ENCODE results near the gene TANK.
A peak's percentile ranks its signal among the peaks of the same experiment; 100 is the strongest.

TANK gene

DNA sequence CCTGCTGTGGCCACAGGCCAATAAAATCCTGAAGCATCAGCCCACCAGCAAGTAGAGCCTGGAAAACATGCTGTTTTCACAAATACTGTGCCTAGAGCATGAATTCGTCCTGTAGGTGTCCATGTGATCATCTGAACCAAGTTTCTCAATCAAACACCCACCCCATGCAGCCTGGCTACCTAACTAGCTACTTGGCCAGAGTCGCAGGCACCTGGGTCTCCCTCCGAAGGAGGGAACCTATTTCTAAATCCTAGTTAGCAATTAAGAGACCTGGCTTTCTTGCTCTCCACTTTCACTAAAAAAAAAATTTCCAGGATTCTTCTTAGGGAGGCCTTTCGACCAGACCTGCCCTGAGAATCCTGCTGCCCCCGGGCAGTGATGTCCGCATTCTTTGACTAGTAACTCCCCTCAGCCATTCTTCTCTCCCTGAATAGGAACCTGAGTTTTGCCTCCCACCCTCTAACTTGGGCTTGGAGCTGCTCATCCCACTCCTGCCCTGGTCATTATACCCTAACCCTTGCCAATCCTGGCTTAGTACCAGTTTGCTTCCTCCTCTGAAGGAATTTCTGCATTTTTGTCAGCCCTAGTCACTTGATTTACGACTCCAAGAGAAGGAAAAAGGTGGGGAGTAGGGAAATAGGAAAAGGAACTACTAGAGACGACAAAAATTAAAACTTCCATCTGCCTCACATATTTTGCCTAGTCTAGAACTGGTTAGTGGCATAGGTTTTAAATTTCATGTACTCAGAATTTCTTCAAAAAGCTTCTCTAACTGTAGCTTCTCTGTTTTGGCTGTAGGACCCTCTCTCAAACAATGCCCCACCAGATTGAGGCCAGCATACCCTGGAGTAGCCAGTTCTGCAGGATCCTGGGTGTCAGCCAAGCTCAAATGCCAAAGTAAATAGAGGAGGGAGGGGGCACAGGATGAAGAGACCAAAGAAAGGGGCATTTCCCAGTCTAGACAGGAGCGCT, 25.4 kb upstream of the TANK start:
- DNase-seq, result no peak

DNA sequence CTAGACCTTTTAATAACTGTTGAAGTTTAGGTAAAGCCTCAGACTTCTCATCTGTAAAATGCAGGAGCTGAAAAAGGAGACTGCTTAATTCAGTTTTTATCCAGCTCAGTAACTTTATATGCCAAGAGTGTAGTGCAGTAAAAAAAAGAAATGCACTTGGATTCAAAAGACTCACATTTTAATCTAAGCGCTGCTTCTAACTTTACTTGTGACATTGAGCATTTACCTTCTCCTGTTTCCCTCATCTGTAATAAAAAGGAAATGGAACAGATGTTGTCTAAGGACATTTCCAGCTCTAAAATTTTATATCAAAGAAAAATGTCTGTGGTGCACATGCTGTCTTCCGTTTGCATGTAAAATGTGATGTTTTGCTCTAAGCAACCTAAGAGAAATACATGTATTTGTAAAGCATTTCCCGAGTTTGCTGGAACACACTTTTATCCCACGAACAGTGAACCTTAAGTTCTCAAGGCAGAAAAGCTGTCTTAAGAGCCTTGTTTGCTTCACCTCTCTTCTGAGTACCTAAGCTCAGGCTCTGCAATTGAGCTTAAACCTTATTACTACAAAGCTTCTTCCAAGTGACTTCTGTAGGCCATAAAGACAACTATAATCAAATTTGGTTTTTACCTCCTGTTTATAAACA, 24.2 kb upstream of the TANK start:
- no peak for DNase-seq

DNA sequence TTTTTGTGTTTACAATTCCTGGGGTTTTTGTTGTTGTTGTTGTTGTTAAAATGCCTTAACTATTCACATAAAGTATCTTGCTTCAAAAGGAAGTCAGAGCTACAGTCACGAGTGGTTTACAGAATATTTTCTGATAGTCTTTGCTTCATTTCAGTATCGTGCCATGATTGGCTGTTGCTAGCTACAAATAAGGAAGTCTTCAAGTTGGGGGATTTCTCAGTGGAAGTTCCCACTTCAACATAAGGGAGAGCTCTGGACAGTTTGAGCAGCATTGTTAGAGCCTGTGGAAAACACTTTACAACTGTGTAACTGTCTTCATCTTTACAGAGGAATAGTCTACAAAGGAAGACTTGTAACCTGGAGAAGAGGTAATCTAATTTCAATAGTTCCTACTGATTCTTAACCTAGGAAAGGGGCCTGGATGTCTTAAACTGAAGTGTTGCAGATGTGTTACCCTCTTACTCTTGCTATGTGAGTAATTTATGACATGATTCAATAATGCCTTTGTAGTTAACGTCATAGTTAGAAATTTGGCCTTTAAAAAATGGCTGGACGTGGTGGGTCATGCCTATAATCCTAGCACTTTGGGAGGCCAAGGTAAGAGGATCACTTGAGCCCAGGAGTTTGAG, 23.4 kb upstream of the TANK start:
- peak; percentile 37 for DNase-seq

DNA sequence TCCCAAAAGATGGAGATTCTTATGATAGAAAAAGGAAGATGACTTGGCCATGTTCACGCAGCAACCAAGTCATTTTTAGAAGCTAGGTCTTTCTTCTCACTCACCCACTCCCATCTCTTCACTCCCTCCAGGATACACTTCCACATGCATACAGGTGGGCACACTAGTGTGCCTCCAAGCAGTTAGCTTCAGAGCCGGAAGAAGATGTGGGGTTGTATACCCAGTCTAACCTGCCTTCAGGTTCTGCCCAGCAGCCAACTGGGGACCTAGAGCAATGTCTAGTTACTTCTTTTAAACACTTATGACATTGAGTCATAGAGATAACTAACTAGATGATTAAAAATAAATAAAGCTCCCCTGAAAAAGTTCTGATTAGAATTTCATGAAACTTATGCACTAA, 21.8 kb upstream of the TANK start:
- no peak for DNase-seq

DNA sequence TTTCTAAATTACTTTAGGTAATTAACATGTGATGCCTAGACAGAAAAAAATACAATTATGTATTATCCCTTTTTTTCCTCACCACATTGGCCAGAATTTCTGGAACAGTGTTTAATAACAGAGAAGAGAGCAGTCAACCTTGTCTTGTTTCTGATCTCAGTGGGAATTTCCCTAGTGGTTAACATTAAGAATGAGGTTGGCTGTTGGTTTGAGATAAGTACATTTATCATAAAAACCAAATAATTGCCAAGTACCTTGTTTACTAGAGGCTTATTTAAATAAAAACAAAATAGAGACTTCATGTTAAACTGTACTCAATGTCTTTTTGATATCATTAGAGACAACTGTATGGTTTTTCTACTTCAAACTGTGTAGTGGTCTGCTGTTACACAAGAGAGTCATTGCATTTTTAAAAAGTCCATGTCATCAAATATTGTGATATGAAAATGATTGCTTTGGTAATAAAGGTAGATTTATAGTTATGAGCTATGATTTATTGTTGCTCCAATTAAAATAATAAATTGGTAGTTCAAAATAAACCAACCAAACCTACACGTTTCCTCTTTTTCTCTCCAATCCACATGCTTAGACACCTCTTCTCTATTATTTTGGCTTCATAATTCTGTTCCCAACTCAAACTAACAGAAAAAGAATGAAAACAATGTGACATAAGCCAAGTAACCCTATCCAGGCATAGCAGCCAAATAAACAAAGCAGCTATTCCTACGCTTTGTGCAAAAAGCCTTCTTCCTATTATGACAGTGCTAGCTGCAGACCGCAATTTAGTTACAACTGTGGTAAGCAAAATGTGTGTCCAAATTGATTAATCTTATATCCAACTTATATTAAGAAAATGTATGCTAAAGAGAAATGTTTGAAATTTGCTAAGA, 20.9 kb upstream of the TANK start:
- no peak for DNase-seq

DNA sequence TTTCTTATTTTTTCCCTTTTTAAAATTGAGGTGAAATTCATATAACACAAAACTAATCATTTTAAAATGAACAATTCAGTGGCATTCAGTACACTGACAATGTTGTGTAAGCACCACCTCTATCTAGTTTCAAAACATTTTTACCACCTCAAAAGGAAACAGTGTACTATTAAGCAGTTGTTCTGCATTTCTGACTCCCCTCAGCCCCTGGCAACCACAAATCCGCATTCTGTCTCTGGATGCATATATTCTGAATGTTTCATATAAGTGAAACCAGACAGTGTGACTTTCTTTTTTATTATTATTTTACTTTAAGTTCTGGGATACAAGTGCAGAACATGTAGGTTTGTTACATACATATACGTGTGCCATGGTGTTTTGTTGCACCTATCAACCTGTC, 19.2 kb upstream of the TANK start:
- no peak for DNase-seq

DNA sequence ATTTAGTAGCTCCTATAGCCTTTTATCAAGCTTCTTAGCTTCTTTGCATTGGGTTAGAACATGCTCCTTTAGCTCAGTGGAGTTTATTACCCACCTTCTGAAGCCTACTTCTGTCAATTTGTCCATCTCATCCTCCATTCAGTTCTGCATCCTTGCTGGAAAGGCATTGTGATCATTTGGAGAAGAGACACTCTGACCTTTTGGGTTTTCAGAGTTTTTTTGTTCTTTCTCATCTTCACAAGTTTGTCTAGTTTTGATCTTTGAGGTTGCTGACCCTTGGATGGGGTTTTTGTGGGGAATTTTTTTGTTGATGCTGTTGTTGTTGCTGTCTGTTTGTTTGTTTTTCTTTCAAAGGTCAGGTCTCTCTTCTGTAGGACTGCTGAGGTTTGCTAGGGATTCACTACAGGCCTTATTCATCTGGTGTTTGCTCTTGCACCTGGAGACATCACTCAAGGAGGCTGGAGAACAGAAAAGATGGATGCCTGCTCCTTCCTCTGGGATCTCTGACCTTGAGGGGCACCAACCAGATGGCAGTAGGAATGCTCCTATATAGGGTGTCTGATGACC, 13.9 kb upstream of the TANK start:
- no peak for DNase-seq

DNA sequence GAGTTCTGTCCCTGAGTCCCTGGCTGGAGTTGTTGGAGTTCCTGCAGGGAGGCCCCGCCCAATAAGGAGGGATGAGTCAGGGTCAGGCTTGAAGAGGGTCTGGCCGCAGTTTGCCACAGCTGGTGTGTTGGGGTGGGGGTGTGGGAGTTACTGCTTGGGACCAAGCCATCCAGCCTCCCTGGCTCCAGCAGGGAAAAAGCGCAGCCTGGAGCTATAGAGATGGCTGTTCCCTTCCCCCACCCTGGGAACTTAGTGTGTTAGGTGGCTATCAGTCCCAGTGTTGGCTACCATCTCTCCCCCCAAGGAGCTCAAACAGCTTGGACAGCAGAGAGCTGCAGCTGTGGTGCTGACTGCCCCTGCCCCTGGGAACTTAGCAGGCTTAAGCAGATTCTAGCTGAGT, 13.2 kb upstream of the TANK start:
- no peak for DNase-seq

DNA sequence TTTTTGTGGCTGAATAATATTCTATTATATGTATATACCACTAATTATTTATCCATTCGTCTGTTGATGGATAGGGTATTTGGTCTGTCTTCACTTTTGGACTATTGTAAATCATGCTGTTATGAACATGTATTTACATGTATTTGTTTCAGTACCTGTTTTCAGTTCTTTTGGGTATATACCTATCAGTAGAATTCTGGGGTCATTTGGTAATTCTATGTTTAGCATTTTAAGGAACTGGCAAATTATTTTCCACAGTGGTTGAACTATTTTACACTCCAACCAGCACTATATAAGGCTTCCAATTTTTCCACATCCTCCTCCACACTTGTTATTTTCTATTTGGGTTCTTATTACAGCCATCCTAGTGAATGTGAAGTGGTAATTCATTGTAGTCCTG, 12.4 kb upstream of the TANK start:
- DNase-seq, result no peak

DNA sequence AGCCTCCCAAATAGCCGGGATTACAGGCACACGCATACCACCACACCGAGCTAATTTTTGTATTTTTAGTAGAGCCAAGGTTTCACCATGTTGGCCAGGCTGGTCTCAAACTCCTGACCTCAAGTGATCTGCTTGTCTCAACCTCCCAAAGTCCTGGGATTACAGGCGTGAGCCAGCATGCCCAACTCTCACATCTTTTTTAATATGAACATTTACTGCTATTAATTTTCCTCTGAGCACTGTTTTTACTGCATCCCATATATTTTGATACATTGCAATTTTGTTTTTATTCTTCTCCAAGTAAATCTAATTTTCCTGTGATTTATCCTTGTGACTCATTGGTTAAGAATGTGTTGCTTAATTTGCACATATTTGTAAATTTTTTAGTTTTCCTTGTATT, 9.5 kb upstream of the TANK start:
- no peak for DNase-seq

DNA sequence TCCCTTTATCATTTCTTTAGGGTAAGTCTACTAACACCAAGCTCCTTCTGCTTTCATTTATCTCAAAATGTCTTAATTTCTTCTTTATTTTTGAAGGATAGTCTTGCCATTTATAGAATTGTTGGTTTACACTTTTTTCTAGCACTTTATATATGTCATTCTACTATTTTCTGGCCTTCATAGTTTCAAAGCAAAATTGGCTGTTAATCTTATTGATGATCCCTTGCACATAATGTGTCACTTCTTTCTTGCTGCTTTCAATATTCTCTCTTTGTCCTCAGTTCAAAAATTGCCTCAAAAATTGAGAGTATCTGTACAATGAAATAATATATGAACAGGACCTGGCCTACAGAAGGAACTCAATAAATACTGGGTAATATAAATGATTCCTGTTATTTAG, 7.9 kb upstream of the TANK start:
- DNase-seq, result no peak

DNA sequence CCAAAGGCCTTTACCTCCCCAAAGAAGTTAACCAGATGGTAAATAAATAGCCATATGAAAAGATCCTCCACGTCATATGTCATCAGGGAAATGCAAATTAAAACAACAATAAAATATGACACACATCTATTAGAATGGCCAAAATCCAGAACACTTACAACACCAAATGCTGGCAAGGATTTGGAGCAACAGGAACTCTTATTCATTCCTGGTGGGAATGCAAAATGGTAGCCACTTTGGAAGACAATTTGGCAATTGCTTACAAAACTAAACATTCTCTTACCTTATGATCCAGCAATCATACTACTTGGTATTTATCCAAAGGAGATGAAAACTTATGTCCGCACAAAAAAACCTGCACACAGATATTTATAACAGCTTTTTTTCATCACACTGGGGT, 1.3 kb upstream of the TANK start:
- DNase-seq, result no peak

DNA sequence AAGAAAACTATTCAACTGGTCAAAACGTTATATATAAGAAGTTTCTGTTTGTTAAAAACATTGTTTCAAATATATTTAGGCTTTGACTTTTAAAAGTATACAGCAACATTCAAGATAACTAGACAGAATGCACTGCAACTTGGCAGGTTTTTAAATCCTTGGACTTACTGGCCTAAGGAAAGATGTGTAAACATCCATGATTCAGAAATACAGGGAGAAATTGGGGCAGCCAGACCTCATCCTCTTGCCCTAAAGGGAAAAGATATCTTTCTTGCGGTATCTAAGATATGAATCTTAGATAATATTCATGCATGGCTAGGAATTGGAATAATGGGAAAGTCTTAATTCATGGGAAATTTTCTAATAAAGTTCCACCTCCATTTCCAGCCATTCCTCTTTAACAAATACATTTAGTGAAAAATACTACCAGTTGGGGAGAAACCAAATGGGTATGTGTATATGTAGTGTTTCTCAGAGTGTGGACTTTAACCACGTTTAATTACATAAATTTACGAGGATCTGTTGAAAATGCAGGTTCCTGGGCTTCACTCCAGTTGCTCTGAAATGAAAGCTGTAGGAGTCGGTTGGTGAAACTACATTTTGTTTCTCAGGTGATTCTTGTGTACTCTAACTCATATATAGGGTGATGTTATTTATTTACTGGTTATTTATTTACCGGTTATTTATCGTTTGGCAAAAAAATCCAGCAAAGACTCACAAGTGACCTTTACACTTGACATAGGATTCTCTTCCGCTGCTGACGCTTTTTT, 587 bp upstream of the TANK start:
- no peak for DNase-seq

DNA sequence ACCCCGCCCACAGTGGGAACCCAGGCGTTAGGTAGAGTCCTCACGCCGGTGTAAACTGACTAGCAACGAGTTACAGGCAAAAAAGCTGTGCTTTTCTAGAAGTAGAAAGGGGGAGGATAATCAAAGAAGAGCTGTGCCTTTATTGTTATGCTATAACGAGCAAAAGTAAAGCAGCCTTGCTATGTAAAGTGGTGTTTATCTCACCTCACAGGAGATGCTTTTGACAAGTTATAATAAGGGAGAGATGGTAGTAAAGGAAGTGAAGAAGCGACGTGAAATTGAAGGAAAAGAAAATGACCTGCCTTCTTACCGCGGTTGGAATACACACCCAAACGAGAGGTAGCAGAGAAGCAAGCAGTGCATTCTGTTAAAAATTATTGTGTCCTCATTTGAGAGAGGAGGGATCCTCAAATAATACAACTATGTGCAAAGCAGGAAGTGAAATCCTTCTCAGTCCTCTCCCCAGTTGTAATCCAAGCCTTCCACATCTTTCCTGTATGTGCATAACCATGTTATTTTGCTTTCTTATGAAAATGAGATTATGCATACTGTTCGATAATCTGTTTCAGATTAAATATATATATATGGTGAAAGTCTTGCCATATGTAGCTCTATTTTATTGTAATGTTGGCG, 962 bp downstream of the TANK start:
- DNase-seq, result peak; percentile 32

DNA sequence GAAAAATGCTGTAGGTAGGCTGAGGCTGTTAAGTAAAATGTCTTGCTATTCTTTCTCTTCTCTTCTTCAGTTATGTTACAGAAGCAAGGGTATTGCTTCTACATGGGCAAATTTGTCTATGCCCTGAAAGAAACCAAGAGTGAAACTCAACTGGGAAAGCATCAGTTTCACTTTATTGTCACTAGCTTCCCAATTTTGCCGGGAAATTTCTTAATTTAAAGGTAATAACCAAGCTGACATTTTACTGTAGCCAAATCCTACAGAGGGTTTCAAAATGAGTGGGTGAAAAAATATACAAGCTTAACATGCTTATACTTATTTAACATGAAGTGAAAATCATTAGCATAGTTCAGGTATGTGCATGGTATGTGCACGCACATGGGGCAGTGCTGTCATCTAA, 3.2 kb downstream of the TANK start:
- no peak for DNase-seq

DNA sequence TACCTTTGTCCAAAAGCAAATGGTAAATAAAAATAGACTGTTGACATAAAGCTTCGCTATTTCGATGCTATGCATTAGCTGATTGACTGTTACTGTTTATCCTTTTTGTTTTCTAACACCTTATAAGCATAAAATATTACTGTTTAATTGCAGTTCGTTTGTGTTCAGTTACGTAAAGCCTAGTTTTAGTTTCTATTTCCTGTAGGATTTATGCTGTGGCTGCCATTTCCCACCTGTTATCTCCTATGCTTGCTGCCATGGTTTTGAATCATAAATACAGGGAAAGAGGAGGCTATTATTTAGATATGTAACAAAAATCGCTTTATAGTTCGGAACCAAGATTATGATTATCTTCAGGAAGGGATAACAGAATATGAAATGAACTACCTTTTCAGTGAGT, 3.9 kb downstream of the TANK start:
- DNase-seq, result no peak

DNA sequence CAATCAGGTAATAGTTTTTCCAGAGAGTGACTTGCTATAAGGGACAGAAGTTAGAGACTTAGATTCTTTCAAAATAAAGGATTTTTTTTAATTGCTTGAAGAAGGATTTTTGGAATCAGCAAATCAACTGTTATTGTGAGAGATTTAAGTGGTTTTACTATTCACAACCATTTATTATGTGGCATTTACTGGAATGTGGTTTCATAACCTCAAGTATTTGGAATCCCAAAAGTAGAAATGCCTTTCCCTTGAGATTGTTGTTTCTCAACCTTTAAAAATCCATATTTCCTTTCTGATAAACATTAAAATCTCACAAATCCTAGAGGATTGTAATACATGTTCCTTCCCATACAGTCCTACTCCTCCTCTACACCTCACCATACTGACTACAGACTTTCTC, 5.0 kb downstream of the TANK start:
- no peak for DNase-seq

DNA sequence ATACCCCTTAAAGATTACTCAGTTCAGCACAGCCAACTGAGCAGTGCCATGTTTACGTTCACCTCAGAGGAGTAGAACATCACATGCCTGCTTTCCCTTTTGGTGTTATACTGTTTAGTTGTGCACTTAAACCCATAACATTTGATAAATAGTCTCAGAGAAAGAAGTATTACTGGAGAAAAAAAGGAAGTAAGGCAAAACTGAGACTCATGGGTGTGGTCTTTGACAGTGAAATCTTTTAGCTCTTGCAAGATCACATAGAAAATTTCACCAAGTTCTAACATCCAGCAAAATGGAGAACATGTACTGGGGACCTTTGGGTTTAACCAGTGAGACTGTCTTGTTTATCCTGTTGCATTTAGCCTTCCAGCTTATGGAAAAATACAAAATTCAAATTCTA, 5.6 kb downstream of the TANK start:
- DNase-seq, result peak; percentile 31

DNA sequence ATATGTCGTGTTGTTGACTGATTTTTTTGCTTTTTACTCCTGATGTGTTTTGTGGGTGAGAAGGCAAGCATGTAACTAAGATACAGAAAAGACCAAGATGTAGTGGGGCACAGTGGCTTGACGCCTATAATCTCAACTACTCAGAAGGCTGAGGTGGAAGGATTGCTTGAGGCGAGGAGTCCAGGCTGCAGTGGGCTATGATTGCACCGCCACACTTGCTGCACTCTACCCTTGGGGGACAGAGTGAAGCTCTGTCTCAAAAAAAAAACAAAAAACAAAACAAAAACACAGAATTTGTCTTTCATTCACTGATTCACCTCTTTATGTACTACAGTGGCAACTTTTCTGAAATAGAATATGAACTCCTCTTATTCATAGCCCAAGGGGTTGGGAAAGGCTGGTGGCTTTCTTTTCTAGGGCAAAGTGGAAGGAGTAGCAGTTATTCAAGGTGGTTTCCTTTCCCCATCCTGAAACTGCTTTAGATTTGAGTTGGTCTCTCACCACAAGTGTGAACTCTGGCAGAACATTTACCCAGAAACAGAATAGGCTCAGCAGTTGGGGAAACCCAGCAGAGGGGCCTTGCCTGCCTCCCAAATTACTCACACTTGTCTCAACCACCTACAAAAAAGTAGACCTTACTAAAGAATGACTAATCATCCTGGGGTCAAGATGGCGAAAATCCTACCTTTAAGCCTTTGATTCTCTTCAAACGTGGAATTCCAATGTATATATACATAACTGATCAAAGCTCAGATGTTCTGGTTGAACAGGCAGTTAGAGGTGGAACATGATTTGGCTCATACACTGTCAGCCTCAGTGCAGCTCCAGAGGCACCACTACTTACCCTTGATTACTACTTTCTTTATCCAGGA, 6.5 kb downstream of the TANK start:
- no peak for DNase-seq

DNA sequence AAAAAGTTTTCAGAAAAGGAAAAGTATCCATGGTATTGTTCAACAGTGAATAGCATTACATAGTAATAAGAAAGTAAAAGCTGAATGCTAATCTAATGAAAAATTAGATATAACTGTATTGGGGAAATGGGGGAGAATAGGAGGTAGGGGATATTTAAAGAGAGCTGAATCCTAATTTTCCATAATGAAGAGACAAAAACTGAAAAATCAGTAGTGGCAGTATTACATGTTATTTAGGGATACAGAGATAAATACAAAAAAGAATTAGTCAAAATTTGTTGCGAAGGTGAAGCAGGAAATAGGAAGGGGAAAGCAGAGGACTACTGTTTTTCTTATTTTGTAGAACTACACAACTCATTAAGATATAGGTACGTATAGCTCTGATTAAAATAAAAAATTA, 9.1 kb downstream of the TANK start:
- no peak for DNase-seq
